Endothelial cell (in vitro differentiated cells): ENCODE results near the gene ARID1B. TPM values are rescaled to one million over a fixed set of nuclear protein-coding genes. Genes with fewer than 3 reads are reported as not detected.

Experiments
- DNase-seq: peaks from one replicate; pipeline ENCODE4 v3.0.0; 2021; ENCODE audit warnings: low spot score
- H3K27ac Mint-ChIP-seq: one replicate; pipeline ENCODE4 v1.8.0; 2021; ENCODE audit warnings: mixed read lengths, inconsistent platforms; ENCODE audit not compliant: unreplicated experiment
- H3K27me3 Mint-ChIP-seq: one replicate; pipeline ENCODE4 v1.8.0; 2021; ENCODE audit warnings: mild to moderate bottlenecking, moderate library complexity, mixed read lengths, inconsistent platforms; ENCODE audit not compliant: unreplicated experiment
- H3K36me3 Mint-ChIP-seq: one replicate; pipeline ENCODE4 v1.8.0; 2021; ENCODE audit warnings: mild to moderate bottlenecking, low read depth, mixed read lengths, inconsistent platforms; ENCODE audit not compliant: unreplicated experiment
- H3K4me1 Mint-ChIP-seq: one replicate; pipeline ENCODE4 v1.8.0; 2021; ENCODE audit warnings: mild to moderate bottlenecking, mixed read lengths, inconsistent platforms; ENCODE audit not compliant: unreplicated experiment
- H3K4me3 Mint-ChIP-seq: one replicate; pipeline ENCODE4 v1.8.0; 2021; ENCODE audit warnings: mild to moderate bottlenecking, mixed read lengths, inconsistent platforms; ENCODE audit not compliant: unreplicated experiment
- H3K9me3 Mint-ChIP-seq: one replicate; pipeline ENCODE4 v1.8.0; 2021; ENCODE audit warnings: mixed read lengths, inconsistent platforms; ENCODE audit not compliant: unreplicated experiment
- CTCF ChIP-seq: fragments of 200-600 bp; sonication (generic); IDR thresholded peaks from one replicate; pipeline ENCODE4 v1.5.0; 2021; ENCODE audit warnings: antibody characterized with exemption; ENCODE audit not compliant: unreplicated experiment
- total RNA-seq: library from RNA; stranded (reverse); fragmentation: NEBNext Ultra II Directional; extraction: Animal tissue kit (Norgen Biotek cat#: 25700); gene quantifications from one replicate; pipeline ENCODE4 v1.2.1, GENCODE V29; 2021; ENCODE audit not compliant: unreplicated experiment

The ARID1B gene
- total RNA-seq, 1 donor from 2014 or later = 104 TPM

- peaks cover 9% of the 10 kb centered on the region for H3K36me3 Mint-ChIP-seq
- H3K27ac Mint-ChIP-seq = no peak overlapping the region
- no peaks in the 10 kb centered on the region for H3K9me3 Mint-ChIP-seq
- no peak for TF ChIP-seq CTCF
- no peak overlapping the region for H3K4me3 Mint-ChIP-seq
- peaks cover 4% of the 10 kb centered on the region for H3K27me3 Mint-ChIP-seq
- no peak for DNase-seq
- peaks cover 32% of the 10 kb centered on the region for H3K4me1 Mint-ChIP-seq
These were observed 72.6 kb downstream of the ARID1B start for GRCh38 chr6:156849806-156850205.

GRCh38 chr6:156850353-156850752 is 73.2 kb downstream of the ARID1B start:
- H3K27me3 Mint-ChIP-seq = peaks cover 4% of the 10 kb centered on the region
- H3K9me3 Mint-ChIP-seq = no peaks in the 10 kb centered on the region
- DNase-seq = no peak
- no peak overlapping the region for H3K4me3 Mint-ChIP-seq
- no peak for TF ChIP-seq CTCF
- peaks cover 30% of the 10 kb centered on the region for H3K4me1 Mint-ChIP-seq
- H3K27ac Mint-ChIP-seq = no peak overlapping the region
- H3K36me3 Mint-ChIP-seq = peaks cover 6% of the 10 kb centered on the region

GRCh38 chr6:156851454-156851921 is 74.3 kb downstream of the ARID1B start:
- no peaks in the 10 kb centered on the region for H3K9me3 Mint-ChIP-seq
- no peak overlapping the region for H3K27ac Mint-ChIP-seq
- no peak for DNase-seq
- no peak for TF ChIP-seq CTCF
- no peaks in the 10 kb centered on the region for H3K36me3 Mint-ChIP-seq
- peaks cover 4% of the 10 kb centered on the region for H3K27me3 Mint-ChIP-seq
- peaks cover 28% of the 10 kb centered on the region for H3K4me1 Mint-ChIP-seq
- H3K4me3 Mint-ChIP-seq = no peak overlapping the region

GRCh38 chr6:156852147-156852857 is 75.1 kb downstream of the ARID1B start:
- Mint-ChIP-seq H3K27ac (no peak overlapping the region), H3K9me3 (no peaks in the 10 kb centered on the region), H3K4me3 (no peak overlapping the region), H3K4me1 (peaks cover 25% of the 10 kb centered on the region), H3K27me3 (peaks cover 7% of the 10 kb centered on the region), H3K36me3 (no peaks in the 10 kb centered on the region)
- TF ChIP-seq CTCF = no peak
- no peak for DNase-seq

- peaks cover 7% of the 10 kb centered on the region for H3K27me3 Mint-ChIP-seq
- no peak for TF ChIP-seq CTCF
- H3K4me3 Mint-ChIP-seq = no peak overlapping the region
- H3K9me3 Mint-ChIP-seq = no peaks in the 10 kb centered on the region
- no peak overlapping the region for H3K27ac Mint-ChIP-seq
- no peak for DNase-seq
- no peaks in the 10 kb centered on the region for H3K36me3 Mint-ChIP-seq
- H3K4me1 Mint-ChIP-seq = peaks cover 20% of the 10 kb centered on the region
These were observed 75.7 kb downstream of the ARID1B start for GRCh38 chr6:156852858-156853216.
